Skeletal muscle tissue (tissue), 4 donors: ENCODE data around the gene CGGBP1. TPM values are rescaled to one million over a fixed set of nuclear protein-coding genes. Genes with fewer than 3 reads are reported as not detected.
"Not testable (repeated sequence)": the region's sequence is repeated elsewhere in the genome, so short reads cannot be mapped to it uniquely, and the experiment has no call there.

Experiments
- H3K27ac ChIP-seq: one replicate; pipeline ENCODE4 v1.7.0; 2013; ENCODE audit warnings: mild to moderate bottlenecking, low read depth, low read length, inconsistent platforms
- H3K27me3 ChIP-seq, 3 donors: one replicate each; pipeline ENCODE4 v1.7.0; 2013; ENCODE audit warnings: low read length in 3 of 3; ENCODE audit not compliant: control insufficient read depth in 3 of 3, insufficient read depth in 3 of 3
- H3K36me3 ChIP-seq, 3 donors: one replicate each; pipeline ENCODE4 v1.7.0; 2013; ENCODE audit warnings: low read length in 3 of 3; ENCODE audit not compliant: control insufficient read depth in 3 of 3, insufficient read depth in 3 of 3
- H3K4me1 ChIP-seq, 3 donors: one replicate each; pipeline ENCODE4 v1.7.0; 2013; ENCODE audit warnings: low read length in 3 of 3, mild to moderate bottlenecking in 3 of 3; ENCODE audit not compliant: control insufficient read depth in 3 of 3, insufficient read depth in 3 of 3
- H3K4me3 ChIP-seq, 3 donors: one replicate each; pipeline ENCODE4 v1.7.0; 2013; ENCODE audit warnings: low read length in 3 of 3
- H3K9ac ChIP-seq, 3 donors: one replicate each; pipeline ENCODE4 v1.7.0; 2013; ENCODE audit warnings: low read length in 3 of 3, mild to moderate bottlenecking in 3 of 3, moderate library complexity in 2 of 3, low read depth in 1 of 3
- H3K9me3 ChIP-seq, 3 donors: one replicate each; pipeline ENCODE4 v1.7.0; 2013; ENCODE audit warnings: low read length in 3 of 3; ENCODE audit not compliant: control insufficient read depth in 3 of 3
- total RNA-seq: library from RNA; depleted of rRNA; stranded (reverse); fragments of >200 nt; gene quantifications from one replicate; pipeline ENCODE4 v1.2.3, GENCODE V29; 2014
- donor health status: Osteomylitis.

CGGBP1 gene
- total RNA-seq, 1 donor from 2014 or later: 45.9 TPM

- H3K9ac ChIP-seq: no peak overlapping the region
- H3K27me3 ChIP-seq: no peaks in the 10 kb centered on the region
Observed at GRCh38 chr3:88019024-88019423, 39.8 kb downstream of the CGGBP1 start.

GRCh38 chr3:88015656-88016055 lies 43.1 kb downstream of the CGGBP1 start:
- H3K4me1 ChIP-seq, H3K9ac ChIP-seq, H3K9me3 ChIP-seq, H3K27ac ChIP-seq, H3K36me3 ChIP-seq, H3K27me3 ChIP-seq, H3K4me3 ChIP-seq: not testable (repeated sequence)

More at GRCh38 chr3:88019024-88019423, 39.8 kb downstream of the CGGBP1 start:
- Histone ChIP-seq H3K36me3 (no peaks in the 10 kb centered on the region), H3K4me1 (no peaks in the 10 kb centered on the region), H3K27ac (no peak overlapping the region), H3K9me3 (no peaks in the 10 kb centered on the region), H3K4me3 (no peak overlapping the region)

GRCh38 chr3:88013592-88013991 lies 45.2 kb downstream of the CGGBP1 start:
- Histone ChIP-seq H3K36me3 (no peaks in the 10 kb centered on the region), H3K9me3 (no peaks in the 10 kb centered on the region), H3K27me3 (no peaks in the 10 kb centered on the region), H3K4me3 (no peak overlapping the region), H3K9ac (no peak overlapping the region), H3K4me1 (no peaks in the 10 kb centered on the region), H3K27ac (no peak overlapping the region)

GRCh38 chr3:88010810-88011209 lies 48.0 kb downstream of the CGGBP1 start:
- Histone ChIP-seq H3K4me1 (no peaks in the 10 kb centered on the region), H3K9me3 (no peaks in the 10 kb centered on the region), H3K9ac (no peak overlapping the region), H3K27ac (no peak overlapping the region), H3K4me3 (no peak overlapping the region), H3K36me3 (no peaks in the 10 kb centered on the region), H3K27me3 (no peaks in the 10 kb centered on the region)

- H3K4me1 ChIP-seq: no peaks in the 10 kb centered on the region
- H3K9ac ChIP-seq: no peak overlapping the region
- no peaks in the 10 kb centered on the region for H3K27me3 ChIP-seq
- no peak overlapping the region for H3K4me3 ChIP-seq
- no peaks in the 10 kb centered on the region for H3K36me3 ChIP-seq
- no peak overlapping the region for H3K27ac ChIP-seq
- no peaks in the 10 kb centered on the region for H3K9me3 ChIP-seq
Observed at GRCh38 chr3:88009066-88009465, 49.7 kb downstream of the CGGBP1 start.

GRCh38 chr3:88005066-88005465 lies 53.7 kb downstream of the CGGBP1 start:
- no peaks in the 10 kb centered on the region for H3K4me1 ChIP-seq
- H3K27ac ChIP-seq: no peak overlapping the region
- H3K36me3 ChIP-seq: no peaks in the 10 kb centered on the region
- peaks cover 0 to 2% (median 0%) of the 10 kb centered on the region in 3 donors for H3K27me3 ChIP-seq
- no peaks in the 10 kb centered on the region for H3K9me3 ChIP-seq
- no peak overlapping the region for H3K4me3 ChIP-seq
- H3K9ac ChIP-seq: no peak overlapping the region

GRCh38 chr3:88003115-88003755 lies 55.6 kb downstream of the CGGBP1 start:
- H3K27me3 ChIP-seq: peaks cover 0 to 2% (median 0%) of the 10 kb centered on the region in 3 donors
- no peak overlapping the region for H3K4me3 ChIP-seq
- no peaks in the 10 kb centered on the region for H3K36me3 ChIP-seq
- no peaks in the 10 kb centered on the region for H3K4me1 ChIP-seq
- no peak overlapping the region for H3K9ac ChIP-seq
- no peaks in the 10 kb centered on the region for H3K9me3 ChIP-seq
- H3K27ac ChIP-seq: no peak overlapping the region

- Histone ChIP-seq H3K4me3 (no peak overlapping the region), H3K9me3 (no peaks in the 10 kb centered on the region), H3K27me3 (peaks cover 0 to 2% (median 0%) of the 10 kb centered on the region in 3 donors), H3K9ac (no peak overlapping the region), H3K36me3 (no peaks in the 10 kb centered on the region), H3K4me1 (no peaks in the 10 kb centered on the region), H3K27ac (no peak overlapping the region)
Observed at GRCh38 chr3:88002448-88002847, 56.4 kb downstream of the CGGBP1 start.

Other genes starting within 250 kb of the CGGBP1 start
- gene ZNF654, start 250 bp upstream of the CGGBP1 start, total RNA-seq: 12.5 TPM
- 24.0 TPM for gene C3orf38, start 91.0 kb upstream of the CGGBP1 start, total RNA-seq